Measurements from ENCODE around the gene MICAL2.

The MICAL2 gene

DNA sequence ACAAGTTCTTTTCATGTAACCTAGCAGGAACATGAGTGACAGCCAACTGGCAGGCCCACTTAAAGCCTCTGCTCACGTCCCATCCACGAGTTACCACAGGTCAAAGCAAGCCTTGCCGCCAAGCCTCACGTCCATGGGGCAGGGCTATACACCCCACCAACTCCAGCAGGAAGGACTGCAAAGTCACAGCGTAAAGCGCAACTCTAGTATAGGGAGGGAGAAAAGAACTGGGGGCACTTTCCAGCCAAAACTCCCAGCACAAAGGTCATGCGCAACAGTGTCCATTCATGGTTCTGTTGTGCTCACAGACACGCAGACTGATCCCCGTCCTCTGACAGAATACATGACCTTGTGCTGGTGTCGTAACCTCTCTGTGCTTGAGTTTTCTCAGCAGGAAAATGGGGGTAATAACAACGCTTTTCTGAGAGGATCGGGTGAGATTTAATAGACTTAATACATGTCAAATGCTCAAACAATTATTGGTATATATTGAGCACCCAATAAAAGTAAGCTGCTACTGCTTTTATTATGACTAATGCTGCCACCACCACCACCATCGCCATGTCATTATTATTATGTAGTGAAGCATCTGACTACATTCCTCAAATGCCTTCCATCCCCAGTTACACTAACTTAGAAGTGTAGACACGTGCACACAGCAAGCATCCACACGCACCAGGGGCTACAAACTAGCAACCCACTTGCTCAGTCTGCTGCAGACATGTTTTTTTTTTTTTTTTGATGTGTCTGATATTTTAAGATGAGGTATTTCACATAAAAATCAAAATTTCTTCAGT, 162.6 kb downstream of the MICAL2 start:
- DNase-seq (ENCODE audit: low read depth): peak; percentile 37
- no peak overlapping the region for H3K4me3 ChIP-seq (ENCODE audit: low read length)
- TF ChIP-seq, protein P1, sequence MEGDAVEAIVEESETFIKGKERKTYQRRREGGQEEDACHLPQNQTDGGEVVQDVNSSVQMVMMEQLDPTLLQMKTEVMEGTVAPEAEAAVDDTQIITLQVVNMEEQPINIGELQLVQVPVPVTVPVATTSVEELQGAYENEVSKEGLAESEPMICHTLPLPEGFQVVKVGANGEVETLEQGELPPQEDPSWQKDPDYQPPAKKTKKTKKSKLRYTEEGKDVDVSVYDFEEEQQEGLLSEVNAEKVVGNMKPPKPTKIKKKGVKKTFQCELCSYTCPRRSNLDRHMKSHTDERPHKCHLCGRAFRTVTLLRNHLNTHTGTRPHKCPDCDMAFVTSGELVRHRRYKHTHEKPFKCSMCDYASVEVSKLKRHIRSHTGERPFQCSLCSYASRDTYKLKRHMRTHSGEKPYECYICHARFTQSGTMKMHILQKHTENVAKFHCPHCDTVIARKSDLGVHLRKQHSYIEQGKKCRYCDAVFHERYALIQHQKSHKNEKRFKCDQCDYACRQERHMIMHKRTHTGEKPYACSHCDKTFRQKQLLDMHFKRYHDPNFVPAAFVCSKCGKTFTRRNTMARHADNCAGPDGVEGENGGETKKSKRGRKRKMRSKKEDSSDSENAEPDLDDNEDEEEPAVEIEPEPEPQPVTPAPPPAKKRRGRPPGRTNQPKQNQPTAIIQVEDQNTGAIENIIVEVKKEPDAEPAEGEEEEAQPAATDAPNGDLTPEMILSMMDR (IDR thresholded peaks at IDR 0.05; ENCODE audit: insufficient read depth, low read depth, low read length, missing control alignments): no peak

DNA sequence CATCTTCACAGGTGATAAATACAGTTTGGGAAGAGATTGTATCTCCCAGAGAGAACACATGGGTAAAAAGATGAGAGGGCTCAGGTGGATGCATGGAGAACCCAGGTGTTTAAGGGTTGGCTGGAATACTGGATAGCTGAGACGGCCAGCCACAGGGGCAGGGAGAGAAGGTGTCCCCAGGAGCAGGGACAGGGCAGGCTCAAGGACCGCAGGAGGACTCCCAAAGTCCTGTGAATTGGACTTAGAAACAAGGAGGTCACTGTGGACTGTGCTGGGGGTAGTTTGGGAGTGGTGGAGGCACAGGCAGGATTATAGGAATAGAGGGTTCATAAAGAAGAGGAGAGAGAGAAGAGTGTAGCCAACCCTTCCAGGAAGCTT, 163.2 kb downstream of the MICAL2 start:
- no peak overlapping the region for H3K4me3 ChIP-seq (ENCODE audit: low read length)
- TF ChIP-seq, protein P1 (IDR thresholded peaks at IDR 0.05; ENCODE audit: insufficient read depth, low read depth, low read length, missing control alignments): no peak
- DNase-seq (ENCODE audit: low read depth): no peak

DNA sequence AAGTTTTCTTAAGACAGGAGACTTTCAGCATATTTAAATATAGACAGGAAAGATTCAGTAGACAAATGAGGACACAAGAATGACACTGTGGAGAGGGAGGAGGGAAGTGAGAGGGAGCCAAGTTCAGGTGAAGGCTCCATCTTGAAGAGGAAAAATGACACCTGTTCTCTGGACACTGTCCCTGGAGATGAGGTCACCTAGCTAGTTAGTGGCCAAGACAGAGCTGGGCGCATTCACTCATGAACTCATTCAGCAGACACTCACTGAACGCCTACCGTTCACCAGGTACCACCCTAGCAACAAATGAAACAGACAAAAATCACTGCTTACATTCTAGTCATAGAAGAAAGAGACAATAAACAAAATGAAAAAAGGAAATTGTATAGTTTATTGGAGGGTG, 163.7 kb downstream of the MICAL2 start:
- TF ChIP-seq, protein P1 (IDR thresholded peaks at IDR 0.05; ENCODE audit: insufficient read depth, low read depth, low read length, missing control alignments): no peak
- no peak overlapping the region for H3K4me3 ChIP-seq (ENCODE audit: low read length)
- DNase-seq (ENCODE audit: low read depth): no peak

DNA sequence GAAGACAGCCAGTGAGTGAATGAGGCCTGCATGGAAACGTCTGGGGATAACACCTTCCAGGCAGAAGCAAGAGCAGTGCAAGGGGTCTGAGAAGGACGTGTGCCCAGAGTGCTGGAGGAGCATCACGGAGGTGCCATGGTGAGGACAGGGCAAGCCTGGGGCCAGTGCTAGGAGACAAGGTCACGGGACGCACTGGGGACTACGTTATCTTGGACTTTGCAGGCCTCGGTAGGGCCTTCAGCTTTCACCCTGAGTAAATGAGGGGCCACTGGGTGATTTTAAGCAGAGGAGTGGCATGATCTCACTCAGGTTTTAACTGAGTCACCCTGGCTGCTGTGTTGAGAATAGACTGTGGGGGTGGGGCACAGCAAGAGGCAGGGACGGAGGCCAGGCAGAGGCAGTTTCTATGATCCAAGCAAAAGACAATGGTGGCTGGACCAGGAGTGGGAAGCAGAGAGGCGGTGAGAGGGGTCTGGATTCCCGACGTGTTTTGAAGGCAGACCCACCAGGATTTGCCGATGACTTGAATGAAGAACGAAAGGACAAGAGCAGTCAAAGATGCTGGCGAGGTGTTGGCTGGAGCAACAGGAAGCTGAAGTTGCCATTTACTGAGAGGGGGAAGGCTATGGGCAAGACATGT, 164.3 kb downstream of the MICAL2 start:
- TF ChIP-seq, protein P1 (IDR thresholded peaks at IDR 0.05; ENCODE audit: insufficient read depth, low read depth, low read length, missing control alignments): no peak
- DNase-seq (ENCODE audit: low read depth): peak; percentile 65
- no peak overlapping the region for H3K4me3 ChIP-seq (ENCODE audit: low read length)

DNA sequence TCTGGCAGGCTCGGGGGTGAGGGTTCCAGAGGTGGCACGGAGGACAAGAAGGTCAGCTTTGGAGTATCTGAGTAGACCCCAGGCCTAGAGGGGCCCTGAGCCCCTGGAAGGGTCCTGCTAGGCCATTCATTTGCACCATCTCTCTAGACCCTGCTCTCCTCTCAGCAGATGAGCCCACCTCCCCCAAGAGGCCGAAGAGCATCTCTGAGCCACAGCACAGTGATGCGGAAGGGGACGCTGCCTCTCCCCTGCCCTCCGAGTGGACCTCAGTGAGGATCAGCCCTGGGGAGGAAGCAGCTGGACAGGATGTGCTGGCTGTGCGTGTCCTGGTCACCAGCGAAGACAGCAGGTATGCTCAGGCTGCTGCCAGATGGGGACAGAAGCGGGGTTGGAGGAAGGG, 165.4 kb downstream of the MICAL2 start:
- TF ChIP-seq, protein P1 (IDR thresholded peaks at IDR 0.05; ENCODE audit: insufficient read depth, low read depth, low read length, missing control alignments): no peak
- no peak overlapping the region for H3K4me3 ChIP-seq (ENCODE audit: low read length)
- no peak for DNase-seq (ENCODE audit: low read depth)

DNA sequence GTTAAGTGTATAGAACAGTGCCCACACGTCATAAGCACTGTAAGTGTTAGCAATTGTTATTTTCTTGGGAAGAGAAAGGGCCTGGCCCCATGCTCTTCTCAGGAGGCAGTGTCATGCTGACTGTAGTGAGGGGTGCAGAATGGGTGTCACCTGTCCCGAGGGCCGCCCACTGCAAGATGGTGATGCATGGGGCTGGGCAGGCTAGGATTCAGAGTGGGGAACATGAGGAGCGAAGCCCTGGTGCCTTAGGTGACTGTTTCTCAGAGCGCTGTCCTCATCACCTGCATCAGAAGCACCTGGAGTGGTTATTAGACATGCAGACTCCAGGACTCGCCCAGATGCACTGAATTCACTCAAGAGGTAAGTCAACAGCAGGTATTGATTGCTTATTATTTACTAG, 166.0 kb downstream of the MICAL2 start:
- no peak overlapping the region for H3K4me3 ChIP-seq (ENCODE audit: low read length)
- TF ChIP-seq, protein P1 (IDR thresholded peaks at IDR 0.05; ENCODE audit: insufficient read depth, low read depth, low read length, missing control alignments): no peak
- DNase-seq (ENCODE audit: low read depth): no peak

Measured in epithelial cell of esophagus (primary cell).